GM18498 (cell line): ENCODE measurements around the gene AMT.
A peak's percentile ranks its signal among the peaks of the same experiment; 100 is the strongest.
"Not testable (repeated sequence)": the region's sequence is repeated elsewhere in the genome, so short reads cannot be mapped to it uniquely, and the experiment has no call there.

Experiments
- ATAC-seq: cut with Tn5 transposase; IDR thresholded peaks from one replicate; pipeline ENCODE4 v1.9.1; 2021; ENCODE audit warnings: mild to moderate bottlenecking, moderate library complexity; ENCODE audit not compliant: unreplicated experiment

The AMT gene

DNA sequence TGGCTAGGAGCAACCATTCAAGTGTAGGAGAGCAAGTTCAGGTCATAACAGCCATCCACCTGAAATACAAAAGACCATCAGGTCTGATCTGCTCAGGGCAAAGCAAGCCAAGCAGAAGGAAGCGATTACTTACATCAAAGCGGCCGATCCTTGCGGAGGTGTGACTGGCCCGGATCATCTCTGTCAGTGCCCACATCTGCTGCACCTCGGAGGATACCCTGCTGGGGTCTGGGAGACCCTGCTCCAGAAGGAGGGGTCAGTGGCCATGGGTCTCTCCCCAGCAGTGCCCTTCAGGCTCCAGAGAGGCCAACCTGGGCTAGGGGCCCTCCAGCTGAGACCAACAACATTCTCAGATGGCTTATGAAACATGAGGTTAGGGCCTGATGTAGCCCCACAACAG, 2.5 kb upstream of the AMT start:
- no peak for ATAC-seq

DNA sequence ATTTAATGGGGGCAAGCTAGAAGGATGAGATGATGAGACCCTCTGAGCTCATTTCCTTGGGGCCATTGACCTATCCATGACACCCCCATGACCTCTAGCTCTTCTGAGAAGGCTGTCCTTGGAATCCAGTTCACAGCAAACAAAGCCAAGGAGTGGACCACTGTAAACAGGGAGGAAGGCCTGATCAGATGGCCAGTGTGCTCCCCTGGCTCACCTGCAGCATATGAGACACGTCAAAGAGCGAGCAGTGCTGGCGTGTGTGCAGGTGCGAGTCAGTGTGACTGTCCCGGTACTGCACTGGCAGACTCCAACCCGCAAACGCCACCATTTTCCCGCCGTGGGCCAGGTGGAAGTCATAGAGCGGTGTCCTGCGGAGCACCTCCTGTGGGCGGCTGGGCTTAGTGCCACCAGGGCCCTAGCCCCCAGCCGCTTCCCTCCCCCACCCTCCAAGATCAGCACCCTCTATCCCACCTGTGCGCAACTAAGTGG, 339 bp downstream of the AMT start:
- ATAC-seq, result no peak

DNA sequence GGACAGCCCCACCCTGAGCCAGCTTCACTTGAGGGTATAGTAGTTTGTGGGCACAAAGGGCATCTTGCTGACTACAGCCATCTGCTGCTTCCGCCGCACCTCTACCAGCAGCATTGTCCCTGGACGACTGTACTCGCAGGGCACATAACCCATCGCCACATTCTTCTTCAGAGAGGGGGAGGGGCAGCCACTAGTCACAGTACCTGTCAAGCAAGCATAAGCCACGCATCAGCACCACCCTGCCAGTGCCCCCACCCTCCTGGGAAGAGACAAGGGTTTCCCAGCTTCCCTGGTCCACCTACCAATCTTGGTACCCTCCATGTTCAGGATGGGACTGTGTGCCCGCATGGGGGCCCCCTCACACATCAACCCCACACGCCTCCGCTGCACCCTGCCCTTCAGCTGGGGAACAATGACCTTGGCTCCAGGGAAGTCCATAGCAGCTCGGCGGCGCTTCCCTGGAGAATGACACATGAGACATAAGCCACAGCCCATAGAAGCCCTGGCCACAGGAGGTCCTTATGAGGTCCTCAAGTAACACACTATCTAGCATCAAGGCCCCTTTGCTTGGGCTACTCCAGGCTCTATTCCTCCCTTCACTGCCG, 4.7 kb downstream of the AMT start:
- no peak for ATAC-seq

DNA sequence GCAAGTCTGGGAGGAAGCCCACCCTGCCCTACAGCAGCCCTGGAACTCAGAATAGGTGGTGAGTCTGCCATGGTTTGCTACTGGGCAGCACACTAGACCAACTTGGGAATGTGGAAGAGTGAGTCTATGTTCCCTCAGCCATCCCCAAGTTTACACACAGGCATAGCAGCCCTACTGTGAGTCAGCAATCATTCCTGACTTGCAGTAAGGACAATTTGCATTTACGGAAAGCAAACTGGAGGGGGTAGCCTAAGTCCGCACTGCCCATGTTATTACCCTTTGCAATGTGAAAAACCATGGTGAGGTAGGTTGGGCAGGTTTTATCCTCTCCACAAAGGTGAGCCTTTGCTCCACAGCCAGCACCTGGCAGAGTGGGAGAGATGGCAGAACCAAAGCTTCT, 5.4 kb downstream of the AMT start:
- ATAC-seq, result no peak

DNA sequence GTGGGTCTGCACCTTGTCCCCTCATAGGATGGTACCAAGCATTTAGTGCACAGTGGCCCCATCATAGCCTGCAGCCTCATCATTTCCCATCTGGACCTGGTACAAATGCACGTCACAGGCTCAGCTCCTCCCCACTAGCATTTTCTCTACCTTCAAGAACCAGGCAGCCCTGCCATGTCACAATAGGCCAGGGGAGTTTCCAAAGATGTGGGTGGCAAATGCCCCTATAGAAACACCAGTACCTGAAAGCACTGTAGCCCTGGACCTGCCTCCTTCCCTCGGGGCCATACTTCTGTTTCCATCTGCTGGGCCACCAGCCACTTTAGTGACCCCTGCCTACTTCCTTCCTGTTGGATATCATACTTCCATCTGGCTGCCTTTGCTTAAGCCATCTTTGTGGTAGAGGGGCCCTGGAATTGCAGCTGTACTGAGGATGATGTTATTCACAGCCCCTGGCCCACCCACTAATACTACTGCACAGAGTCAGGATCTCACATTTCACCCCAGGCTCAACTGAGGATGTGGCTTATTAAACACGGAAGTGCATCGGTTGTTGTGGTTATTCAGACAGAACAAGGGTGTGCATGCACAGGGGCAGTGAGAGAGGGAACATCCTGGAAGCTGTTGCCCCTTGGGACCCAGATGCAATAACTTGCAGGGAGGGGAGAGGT, 6.2 kb downstream of the AMT start:
- no peak for ATAC-seq

DNA sequence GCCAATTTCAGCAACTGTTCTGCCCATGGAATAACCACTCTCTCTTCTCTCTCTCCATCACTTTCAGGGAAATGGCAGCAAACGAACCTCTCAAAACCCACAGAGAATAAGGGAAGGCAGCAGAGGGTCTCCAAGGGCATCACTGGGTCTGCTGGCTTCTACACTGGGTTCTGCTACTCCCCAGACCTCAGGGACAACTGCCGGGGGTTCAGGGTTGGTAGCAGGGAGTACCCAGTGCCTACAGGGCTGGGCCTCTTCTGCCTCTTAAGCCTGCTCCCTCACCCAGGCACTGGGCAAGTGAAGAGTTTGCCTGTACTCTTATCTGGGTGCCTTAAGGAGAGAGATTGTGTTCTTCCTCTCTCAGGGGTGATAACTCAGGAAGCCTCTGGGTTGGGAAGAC, 7.5 kb downstream of the AMT start:
- ATAC-seq, result no peak

DNA sequence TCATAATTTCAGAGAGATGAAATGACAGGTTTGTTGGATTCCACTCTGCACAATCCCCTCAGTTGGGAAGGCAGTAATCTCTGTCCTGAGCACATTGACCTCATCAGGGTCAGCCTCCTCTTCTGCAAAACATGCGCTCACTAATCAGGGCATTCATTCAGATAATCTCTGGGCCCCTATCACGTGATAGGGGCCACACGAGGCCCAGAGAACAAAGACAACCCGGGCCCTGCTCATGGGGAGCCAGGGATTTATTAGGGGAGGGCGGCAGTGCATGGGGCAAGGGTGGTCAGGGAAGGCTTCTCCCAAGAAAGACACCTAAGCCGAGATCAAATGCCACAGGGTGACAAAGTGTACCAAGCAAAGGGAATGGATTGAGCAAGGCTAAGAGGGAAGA, 8.9 kb downstream of the AMT start:
- no peak for ATAC-seq

DNA sequence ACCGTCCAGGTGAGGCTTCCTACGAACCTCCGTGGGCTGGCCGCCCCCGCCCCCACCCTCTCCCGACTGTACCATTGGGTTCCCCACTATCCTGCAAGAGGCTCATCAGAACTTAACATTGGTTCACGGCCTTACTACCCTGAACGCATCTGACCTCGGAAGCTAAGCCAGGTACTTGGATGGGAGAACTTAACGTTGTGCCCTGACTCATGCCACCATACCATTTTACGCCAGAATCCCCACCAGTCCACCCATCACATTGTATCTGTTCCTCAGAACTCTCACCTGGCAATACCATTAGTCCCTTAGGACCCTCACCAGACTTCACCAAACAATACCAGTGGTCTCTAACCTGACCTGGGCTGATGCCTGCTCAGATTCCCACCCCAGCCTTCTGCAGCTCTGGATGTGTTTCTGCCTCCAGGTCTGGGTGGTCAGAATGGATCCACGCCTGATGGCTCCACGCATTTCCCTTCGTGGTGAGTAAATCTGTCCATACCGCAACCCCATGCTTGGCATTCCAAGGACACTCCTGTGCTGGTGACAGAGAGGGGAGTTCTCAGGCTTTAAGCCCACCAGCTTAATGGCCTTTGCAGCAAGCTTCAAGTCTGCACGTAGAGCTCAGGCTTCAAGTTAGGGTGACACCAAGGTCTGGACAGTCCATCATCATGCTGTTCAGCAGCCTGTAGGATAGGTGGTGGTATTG, 9.5 kb downstream of the AMT start:
- ATAC-seq, result no peak

DNA sequence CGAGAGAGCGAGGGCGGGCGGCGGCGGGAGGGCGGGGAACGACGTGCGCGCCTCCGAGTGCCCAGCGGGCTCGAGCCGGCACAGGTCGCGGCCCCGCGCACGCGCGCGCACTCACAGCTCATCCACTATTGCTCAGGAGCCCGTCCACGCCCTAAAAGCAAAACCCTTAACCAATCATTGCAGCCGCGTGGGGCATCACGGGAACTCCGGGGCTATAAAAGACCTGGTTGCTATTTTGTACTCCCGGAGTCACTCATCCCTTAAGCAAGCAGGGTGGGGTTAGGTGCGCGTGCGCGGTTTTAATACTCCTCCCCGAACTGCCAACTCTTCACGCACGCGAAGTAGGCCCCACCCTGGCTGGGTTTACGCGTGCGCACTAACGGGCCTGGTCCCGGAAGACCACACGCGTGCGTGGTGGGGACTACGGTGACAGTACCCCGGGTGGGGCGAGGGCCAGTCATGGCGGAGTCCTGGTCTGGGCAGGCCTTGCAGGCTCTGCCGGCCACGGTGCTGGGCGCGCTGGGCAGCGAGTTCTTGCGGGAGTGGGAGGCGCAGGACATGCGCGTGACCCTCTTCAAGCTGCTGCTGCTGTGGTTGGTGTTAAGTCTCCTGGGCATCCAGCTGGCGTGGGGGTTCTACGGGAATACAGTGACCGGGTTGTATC, 10.2 kb downstream of the AMT start, which contains the start of the genes RHOA and TCTA:
Gene RHOA, minus strand, starts transcription at position 9 of the 664 bp plus-strand sequence. CDS start 36,387 bp downstream, outside the sequence.
Gene TCTA, plus strand, starts transcription at position 456 of the 664 bp plus-strand sequence. Its CDS starts 4 bp downstream, at position 460.
- ATAC-seq, result peak; percentile 75

DNA sequence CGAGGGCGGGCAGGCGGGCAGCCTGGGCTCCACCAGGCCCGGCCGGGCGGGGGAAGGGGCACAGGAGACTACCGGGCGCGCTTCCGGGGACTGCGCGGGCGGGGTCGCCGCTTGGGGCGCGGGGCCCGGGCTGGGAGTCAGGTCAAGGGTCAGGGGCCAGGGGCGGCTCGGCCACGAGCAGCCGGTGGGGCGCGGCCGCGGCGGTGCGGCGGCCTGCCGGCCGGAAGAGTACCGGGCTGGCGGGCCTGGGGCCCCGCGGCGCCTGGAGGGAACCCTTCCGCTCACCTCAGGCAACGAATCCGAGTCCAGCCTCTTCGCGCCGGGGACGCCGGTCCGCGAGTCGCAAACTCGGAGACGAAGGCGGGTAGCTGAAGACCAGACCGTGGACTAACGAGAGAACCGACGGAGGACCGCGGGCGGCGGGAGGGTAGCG, 10.7 kb downstream of the AMT start:
- peak; percentile 38 for ATAC-seq

DNA sequence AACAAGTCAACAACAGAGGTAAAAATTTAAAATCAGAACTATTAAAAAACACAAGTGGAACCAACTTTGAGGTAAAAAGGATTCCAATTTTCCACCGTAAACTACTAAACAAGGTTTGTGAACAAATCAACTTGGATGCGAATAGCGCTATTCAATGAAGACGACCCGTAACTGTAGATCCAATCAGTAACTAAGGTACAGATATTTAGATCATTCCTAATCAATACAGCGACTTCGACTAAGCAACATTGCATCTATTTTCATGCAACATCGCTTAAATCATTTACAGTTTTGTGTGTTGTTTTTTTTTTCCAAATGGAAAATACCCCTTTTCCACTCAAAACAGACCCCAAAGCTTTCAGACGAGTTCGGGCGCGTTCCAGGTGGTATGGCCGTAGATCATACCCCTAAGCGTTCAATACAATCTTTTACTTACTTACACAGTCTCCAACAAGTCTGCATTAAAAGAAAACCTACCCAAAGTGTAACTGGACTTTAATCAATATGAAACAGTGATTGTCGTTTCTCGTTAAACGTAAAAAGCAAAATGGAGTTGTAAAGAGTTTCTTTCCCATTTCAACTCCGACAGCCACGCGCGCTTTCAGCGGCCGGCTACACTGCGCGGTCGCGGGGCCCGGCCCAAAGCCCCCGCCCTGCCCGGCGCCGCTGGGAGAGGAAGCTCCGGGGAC, 11.3 kb downstream of the AMT start:
- no peak for ATAC-seq

DNA sequence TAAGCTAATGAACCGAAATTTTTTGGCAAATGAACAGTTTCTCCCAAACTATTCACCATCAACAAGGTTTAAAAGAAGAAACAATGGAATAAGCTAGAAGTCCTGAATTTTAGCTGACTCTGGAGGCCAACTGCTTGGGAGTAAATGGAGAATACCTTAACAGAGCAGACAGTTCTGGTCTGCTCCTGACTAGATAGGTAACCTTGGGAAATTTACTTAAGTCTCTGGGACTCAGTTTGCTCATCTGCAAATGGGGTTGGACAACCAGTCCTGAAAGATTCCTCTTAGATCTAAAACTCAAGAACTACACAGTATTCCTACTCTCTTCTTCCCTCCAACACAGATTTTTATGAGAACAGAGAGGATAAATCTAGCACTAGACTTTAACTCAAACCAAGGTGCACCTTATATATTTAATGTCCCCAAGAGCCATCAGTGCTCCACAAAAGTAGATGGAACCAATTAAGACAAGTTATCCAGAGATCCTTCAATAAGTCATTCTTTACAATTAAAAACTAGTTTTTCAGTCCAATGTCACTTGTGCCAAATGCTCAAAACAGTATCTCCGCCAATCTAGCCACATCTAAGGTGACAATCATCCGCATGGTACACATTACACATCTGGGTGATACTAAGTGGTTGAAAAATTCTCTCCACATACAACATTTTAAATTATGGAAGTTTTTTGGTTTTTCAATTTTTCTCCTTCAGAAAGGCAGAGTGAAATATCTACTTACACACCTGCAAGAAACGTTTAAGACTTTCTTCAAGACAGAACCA, 12.0 kb downstream of the AMT start:
- no peak for ATAC-seq

DNA sequence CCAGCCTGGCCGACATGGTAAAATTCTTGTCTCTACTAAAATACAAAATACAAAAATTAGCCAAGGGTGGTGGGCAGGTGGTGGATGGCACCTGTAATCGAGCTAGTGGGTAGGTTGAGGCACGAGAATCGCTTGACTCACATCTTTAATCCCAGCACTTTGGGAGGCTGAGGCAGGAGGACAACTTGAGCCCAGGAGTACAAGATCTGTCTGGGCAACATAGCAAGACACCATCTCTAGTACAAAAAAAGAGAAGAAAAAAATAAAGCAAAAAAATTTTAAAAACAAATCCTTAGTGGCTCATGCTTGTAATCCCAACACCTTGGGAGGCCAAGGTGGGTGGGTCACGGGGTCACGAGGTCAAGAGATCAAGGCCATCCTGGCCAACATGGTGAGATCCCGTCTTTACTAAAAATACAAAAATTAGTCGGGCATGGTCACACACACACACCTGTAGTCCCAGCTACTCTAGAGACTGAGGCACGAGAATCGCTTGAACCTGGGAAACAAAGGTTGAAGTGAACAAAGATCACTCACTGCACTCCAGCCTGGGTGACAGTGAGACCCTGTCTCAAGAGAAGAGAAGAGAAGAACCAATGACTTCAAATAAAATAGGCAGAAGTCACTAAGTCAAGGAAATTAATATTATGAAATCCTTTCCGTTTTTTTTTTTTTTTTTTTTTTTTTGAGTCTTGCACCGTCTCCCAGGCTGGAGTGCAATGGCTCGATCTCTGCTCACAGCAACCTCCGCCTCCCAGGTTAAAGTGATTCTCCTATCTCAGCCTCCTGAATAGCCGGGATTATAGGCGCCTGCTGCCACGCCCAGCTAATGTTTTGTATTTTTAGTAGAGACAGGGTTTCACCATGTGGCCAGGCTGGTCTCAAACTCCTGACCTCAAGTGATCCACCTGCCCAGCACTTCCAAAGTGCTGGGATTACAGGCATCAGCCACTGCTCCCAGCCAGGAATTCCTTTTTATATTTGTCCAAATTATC, 15.4 kb downstream of the AMT start:
- no peak for ATAC-seq

DNA sequence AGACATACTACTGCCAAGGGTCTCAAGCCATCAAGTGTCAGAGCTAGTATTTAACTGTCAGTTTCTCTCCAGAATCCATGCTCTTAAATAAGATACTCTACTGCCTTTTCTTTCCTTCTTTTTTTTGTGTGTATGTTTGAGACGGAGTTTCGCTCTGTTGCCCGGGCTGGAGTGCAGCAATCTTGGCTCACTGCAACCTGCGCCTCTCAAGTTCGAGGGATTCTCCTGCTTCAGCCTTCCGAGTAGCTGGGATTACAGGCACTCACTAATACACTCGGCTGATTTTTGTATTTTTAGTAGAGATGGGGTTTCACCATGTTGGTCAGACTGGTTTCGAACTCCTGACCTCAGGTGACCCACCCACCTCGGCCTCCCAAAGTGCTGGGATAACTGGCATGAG, 16.7 kb downstream of the AMT start:
- not testable (repeated sequence) for ATAC-seq

DNA sequence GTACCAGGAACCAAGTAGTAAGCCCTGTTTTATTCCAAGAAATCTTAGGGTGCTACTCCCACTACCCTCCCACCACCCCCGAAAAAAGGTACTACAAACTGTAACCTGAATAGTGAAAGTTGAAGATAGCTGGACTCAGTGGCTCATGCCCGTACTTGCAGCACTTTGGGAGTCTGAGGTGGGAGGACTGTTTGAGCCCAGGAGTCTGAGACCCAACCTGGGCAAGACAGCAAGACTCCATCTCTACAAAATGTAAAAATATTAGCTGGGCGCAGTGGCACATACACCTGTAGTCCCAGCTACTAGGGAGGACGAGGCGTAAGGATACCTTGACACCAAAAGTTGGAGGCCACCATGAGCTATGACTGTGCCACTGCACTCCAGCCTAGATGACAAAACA, 18.4 kb downstream of the AMT start:
- ATAC-seq, result no peak

DNA sequence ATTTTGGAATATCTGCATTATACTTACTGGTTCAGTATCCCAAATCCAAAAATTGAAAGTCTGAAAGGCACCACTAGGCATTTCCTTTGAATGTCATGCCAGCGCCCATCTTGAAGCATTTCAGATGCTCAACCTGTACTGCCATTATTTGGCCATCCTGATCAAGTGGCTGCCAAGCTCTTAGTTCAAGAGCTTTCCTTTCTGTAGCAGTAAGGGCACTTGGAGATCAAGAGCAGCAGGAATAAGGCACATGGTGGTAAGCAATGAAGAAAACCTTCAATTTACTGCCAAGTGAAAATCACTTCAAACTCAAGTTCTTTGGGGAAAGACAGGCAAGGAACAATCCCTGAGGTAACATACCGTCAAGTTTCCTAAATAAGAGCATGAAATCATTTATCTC, 20.5 kb downstream of the AMT start:
- no peak for ATAC-seq

DNA sequence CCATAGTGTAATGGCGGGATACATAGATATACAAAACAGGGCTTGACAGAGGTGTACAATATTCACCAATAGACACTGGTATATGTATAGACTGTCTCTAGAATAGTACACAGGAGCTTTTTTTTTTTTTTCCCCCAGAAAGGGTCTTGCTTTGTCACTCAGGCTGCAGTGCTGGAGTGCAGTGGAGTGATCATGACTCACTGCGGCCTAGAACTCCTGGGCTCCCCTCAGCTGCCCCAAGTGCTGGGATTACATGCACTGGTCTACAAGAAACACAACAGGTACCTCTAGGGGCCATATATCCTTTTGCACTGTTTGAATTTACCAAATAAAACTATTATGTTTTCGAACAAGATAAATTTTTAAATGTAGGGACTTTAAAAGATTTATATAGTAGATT, 22.8 kb downstream of the AMT start:
- no peak for ATAC-seq

DNA sequence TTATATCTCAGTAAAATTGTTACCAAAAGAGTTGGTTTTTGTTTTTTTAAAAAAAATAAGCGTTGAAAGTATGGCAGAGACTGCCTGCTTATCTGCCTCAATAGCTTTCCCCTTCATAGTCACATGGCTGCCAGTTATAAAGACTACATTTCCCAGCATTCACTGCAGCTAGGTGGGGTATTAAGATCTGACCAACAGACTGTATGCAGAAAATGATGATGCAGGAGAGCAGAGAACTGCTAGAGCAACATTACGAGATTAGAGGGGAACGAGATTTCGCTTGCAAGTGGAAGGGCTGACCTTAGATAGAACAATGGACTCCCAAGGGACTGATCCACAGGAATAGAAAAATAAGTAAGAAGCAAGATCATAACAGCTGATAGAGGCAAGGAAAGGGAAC, 24.8 kb downstream of the AMT start:
- ATAC-seq, result no peak

DNA sequence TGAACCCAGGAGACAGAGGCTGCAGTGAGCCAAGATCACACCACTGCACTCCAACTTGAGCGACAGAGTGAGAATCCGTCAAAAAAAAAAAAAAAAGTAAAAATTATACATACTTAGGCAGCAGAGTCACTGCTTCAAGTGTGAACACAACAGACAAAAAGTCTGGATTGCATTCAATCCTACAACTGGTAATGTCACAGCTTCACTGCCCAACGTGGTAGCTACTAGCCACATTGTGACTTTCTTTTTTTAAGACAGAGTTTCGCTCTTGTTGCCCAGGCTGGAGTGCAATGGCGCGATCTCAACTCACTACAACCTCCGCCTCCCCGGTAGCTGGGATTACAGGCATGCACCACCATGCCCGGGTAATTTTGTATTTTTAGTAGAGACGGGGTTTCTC, 31.0 kb downstream of the AMT start:
- not testable (repeated sequence) for ATAC-seq
